CD4-positive, alpha-beta T cell treated with Interleukin-4 for 1 hour (primary cell): ENCODE results near the gene HSD11B2.

Experiments
- DNase-seq, 2 donors: peaks; one replicate each; pipeline ENCODE4 v3.0.0-alpha.2; 2020 to 2022

HSD11B2 gene

DNA sequence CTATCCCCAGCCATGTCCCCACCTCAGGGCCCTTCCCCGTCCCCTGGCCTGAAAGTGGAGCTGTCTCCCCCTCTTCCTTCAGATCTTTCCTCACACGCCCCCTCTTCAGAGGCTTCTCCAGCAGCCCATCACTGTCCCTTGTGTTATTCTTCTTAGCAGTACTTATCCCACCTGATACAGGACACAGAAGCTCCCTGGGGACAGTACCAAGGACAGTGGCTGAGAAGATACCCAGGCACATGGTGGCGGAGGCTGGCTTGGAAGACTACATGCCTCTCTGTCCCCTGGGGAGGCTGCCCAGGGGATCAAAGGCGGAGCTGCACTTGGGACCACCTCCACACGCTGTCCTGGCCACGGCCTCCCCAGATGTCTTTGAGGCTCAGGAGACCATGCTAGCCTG lies 23.9 kb downstream of the HSD11B2 start:
- DNase-seq = no peak

GRCh38 chr16:67456391-67457081 lies 25.6 kb downstream of the HSD11B2 start:
- DNase-seq = no peak

DNA sequence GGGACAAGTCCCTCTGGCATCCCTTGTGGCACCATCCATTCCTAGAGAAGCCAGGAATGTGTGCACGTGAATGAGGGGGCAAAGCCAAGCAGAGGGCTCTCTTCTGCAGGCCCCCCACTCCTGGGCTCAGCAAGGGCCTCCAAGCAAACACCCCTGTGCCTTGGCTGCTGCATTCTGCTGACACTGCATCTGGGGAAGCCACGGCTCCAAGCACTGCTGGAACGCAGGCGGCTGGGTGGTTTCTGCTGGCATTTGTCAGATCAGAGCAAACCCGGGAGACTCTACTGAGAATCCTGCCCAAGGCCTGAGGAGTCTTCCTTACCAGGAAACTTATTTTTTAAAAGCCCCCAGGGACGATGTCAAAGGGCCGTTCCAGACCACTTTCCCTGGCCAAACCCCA lies 26.7 kb downstream of the HSD11B2 start:
- no peak for DNase-seq

DNA sequence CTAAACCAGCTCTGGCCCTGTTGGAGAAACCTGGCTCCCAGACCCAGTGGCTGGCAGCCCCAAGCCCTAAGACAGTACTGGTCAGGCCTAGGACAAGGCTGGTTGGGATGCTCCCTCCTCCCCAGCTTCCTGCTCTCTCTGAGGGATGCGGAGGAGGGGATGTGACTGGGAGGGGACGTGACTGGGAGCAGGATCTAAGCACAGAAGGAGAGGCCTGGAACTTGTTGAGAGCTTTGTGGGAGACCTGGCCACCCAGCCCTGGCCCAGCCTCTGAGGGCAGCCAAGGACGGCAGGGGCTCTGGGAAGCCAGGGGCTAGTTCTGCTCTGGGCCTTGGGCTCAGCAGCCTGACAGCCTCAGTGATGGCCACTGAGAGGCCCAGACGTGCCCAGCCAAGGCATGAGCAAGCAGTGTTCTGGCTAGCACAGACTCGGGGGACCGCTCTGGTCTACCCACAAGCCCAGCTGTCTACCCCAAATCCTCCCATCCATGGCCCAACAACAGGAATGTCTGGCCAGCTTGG lies 27.3 kb downstream of the HSD11B2 start:
- no peak for DNase-seq

GRCh38 chr16:67459066-67459860 lies 28.3 kb downstream of the HSD11B2 start:
- DNase-seq = no peak

- no peak for DNase-seq
Observed at GRCh38 chr16:67459861-67460150, 28.9 kb downstream of the HSD11B2 start.

DNA sequence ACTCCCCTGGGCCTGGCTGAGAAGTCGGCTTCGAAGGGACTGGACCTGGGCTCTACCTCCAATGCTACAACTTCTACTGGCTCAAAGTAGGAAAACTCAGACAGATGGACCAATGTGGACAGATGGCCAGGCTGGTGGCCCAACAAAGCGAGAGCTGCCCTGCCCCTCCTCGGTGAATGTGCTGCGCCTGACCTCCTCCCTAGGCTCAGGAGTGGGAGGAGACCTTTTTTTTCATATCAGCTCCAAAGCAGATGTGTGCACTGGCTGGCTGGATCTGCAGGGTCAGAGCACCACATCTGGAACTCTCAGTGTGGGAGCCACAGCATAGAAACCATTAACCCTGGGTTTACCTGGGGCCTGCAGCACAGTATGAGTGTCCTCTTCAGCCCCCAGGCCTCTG lies 29.2 kb downstream of the HSD11B2 start:
- no peak for DNase-seq

GRCh38 chr16:67460961-67461360 lies 30.0 kb downstream of the HSD11B2 start:
- no peak for DNase-seq

- DNase-seq = no peak
Observed at GRCh38 chr16:67461600-67462278, 30.8 kb downstream of the HSD11B2 start.

DNA sequence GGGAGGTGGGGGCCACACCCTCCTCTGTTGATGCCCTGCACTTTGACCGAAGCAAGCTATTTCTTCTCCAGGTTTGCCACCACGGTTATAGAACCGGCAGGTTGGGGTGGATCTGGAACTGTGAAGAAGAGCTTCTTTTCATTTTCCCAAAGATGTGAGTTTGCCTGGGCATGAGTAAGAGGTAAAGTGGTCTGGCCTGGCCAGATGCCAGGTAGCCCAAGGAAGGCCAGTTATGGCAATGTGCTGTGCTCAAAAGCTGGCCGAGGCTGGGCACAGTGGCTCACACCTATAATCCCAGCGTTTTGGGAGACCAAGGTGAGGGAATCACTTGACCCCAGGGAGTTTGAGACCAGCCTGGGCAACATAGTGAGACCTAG lies 31.3 kb downstream of the HSD11B2 start:
- no peak for DNase-seq

- DNase-seq = no peak
Observed at GRCh38 chr16:67463059-67463458, 32.1 kb downstream of the HSD11B2 start.

GRCh38 chr16:67463691-67464090 lies 32.8 kb downstream of the HSD11B2 start:
- DNase-seq = no peak

DNA sequence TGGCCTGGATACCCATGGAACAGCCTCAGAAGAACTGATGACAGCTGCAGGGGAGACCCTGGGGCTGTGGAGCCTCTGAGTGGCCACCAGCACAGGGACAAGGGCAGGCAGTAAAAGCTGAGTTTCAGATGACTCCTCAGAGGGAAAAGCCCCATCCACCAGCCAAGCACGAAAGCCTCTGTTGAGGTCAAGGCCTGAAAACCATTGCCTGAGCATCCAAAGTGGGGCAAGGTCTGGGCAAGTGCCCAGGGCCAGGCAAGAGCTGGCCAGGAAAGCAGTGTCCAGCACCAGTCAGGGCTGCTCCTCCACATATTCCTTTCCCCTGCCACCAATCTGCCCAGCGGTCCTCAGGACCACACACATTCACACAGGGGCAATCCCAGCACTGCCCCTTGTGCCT lies 33.6 kb downstream of the HSD11B2 start:
- DNase-seq = no peak

GRCh38 chr16:67466581-67466980 lies 35.7 kb downstream of the HSD11B2 start:
- no peak for DNase-seq

- DNase-seq = no peak
Observed at GRCh38 chr16:67468731-67469130, 37.8 kb downstream of the HSD11B2 start.

DNA sequence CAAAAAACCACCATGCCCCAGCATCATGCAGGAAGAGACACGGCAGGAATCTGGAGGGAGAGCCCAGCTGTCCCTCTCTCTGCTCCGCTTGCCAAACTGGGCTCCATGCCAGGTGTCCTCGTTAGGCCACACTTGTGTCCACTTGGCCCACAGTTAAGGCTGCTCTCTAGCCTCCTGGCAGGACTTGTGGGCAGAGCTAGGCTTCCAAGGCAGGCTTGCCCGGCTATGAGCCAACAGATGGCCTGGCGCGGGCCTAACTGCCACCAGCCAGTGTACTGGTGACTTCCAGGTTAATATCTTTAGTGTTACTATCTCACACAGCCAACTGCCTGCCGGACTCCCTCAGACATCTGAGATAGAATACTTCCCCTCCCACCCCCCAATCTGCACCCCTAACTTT lies 39.4 kb downstream of the HSD11B2 start:
- DNase-seq = no peak

DNA sequence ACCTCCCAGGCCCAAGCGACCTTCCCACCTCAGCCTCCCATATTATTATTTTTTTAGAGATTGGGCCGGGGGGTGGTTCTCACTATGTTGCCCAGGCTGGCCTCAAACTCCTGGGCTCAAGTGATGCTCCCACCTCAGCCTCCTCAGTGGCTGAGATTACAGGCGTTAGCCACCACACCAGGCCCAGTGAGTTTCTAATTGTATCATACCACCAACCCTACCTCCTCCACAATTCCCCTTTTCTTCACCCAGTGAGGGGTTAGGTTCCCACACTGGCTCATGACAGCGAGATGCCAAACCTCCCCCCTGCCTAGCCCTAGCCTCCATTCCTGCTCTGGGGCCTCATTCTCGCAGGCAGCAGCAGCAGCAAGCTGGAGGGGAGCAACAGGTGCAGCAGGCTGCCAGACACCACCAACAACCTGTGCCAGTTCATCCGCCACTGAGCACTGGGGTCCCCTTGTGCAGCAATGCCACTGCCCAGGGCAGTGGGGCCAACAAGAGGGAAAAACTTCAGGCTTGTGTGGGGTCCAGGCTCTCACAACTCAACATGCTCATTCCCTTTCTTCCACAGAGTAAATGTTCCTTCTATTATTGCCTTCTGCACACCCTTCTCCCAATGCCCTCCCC lies 41.0 kb downstream of the HSD11B2 start:
- DNase-seq = no peak

DNA sequence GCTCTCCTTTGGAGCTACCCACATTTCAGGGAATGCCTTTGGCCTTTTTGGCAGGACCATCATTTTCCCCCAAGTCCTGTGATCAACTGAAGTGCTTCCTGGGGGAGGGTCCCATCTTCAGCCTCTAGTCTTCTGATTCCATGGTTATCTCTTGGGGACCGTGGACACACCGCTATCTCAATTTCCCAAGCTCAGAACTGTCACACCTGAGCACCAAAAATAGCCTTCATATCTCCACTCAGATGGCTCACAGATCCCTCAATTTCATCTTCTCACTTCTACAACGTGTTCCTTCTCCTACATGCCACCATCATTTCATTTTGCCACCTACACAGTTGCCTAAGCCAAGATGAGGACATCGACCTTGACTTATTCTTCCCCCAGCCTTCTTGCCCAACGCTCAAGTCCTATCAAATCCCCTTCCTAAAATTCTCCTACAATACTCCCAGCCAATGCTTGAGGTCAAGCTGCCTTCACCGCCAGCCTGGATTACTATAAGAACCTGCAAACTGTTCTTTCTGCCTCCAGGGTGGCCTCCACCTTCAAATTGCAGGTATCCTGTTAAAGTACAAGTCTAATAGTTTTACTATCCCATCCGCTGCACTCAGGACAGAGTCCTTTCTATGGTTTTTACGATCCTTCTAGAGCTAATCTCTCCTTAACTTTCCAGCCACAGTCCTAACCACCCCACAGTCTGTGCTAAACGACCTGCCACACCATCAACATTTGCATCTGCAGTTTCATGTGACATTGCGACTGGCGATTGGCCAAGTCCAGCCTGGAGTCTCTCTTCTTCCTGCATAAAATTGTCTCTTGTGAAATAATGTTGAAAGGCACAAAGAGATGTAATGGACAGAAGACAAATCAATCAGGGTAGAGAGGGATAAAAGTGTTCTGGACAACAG lies 43.9 kb downstream of the HSD11B2 start:
- no peak for DNase-seq

GRCh38 chr16:67477960-67478554 lies 47.1 kb downstream of the HSD11B2 start:
- DNase-seq = no peak

DNA sequence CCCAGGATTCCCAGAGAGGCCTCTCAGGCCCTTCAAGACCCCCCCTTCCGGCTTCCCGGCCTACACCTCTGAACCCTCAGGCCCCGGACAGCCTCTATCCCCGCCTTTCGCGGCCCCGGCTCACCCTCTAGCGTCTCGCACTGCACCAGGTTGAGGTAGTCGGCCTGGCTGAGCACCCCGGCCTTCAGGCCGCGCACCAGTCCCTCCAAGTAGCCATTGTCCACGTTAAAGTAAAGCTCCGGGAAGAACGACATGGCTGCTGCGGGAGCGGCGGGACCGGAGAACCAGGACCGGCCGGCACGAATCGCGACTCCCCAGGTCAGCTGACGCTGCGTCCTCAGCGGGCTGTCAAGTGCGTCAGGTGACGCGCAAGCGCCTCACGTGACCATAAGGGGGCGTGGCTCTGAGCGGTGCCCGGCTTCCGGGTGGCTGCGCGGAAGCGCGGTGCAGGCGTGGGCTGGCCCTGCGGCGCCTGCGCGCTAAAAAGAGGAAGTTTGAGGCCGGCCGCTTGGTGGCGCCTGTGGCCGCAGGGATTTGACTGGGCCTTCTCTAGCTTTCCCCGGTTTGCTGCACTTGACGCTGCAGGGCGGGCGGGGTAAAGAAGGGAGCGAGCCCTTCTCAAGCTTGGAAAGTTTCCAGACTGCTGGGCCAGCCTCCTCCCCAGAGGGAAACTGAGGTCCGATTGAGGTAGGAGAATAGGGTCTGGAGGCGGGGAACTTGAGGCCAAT lies 50.1 kb downstream of the HSD11B2 start, which contains the start of gene ATP6V0D1:
ATP6V0D1 (minus strand) TSS at position 325 of the 728 bp plus-strand sequence; CDS start at position 254, 71 bp downstream.
- peak; percentile 98 to 99 for DNase-seq
